PC-9 (cell line): Measurements from ENCODE around the gene PPP2R5A. TPM values are rescaled to one million over a fixed set of nuclear protein-coding genes. Genes with fewer than 3 reads are reported as not detected.

Experiments used
- Bru-seq: library from RNA; stranded (reverse); fragments of 400-500 nt; gene quantifications from one replicate; lab custom pipeline; 2021; lab: Mats Ljungman, UMichigan
- BruChase-seq, 2 experiments: library from RNA; stranded (reverse); fragments of 400-500 nt; gene quantifications; one replicate each; lab custom pipeline; 2021; lab: Mats Ljungman, UMichigan
- BruUV-seq: library from RNA; stranded (reverse); fragments of 400-500 nt; replicated peaks from 2 replicates; lab custom pipeline; 2021; lab: Mats Ljungman, UMichigan
- CTCF ChIA-PET: fragments of 300-600 bp; sonication (Branson Sonifier 250); formaldehyde crosslinking; loops from one replicate; lab custom pipeline; 2022; ENCODE audit warnings: antibody characterized with exemption; lab: Charles Lee
- POLR2A ChIA-PET: fragments of 300-600 bp; sonication (Branson Sonifier 250); formaldehyde crosslinking; loops from one replicate; lab custom pipeline; 2022; ENCODE audit warnings: antibody characterized with exemption; ENCODE audit not compliant: unreplicated experiment; lab: Charles Lee
- DNase-seq, 2 experiments: peaks; one replicate each; pipeline versions ENCODE4 v3.0.0 to v3.0.0-alpha.2; 2015 to 2022; ENCODE audit warnings: mixed read lengths in 1 of 2
- H2AFZ ChIP-seq: fragments of 200-600 bp; sonication (generic); 2 replicates; pipeline ENCODE4 v1.8.1; 2017; ENCODE audit warnings: antibody characterized with exemption
- H3F3A ChIP-seq: fragments of 200-600 bp; sonication (generic); 2 replicates; pipeline ENCODE4 v1.8.1; 2017; ENCODE audit warnings: antibody characterized with exemption, mild to moderate bottlenecking, low read depth; ENCODE audit not compliant: insufficient read depth
- H3K27ac ChIP-seq: fragments of 200-600 bp; sonication (generic); 2 replicates; pipeline ENCODE4 v1.6.1; 2016; ENCODE audit warnings: mixed run types
- H3K27me3 ChIP-seq: fragments of 200-600 bp; sonication (generic); 2 replicates; pipeline ENCODE4 v1.6.1; 2016; ENCODE audit warnings: low read depth, mixed run types; ENCODE audit not compliant: insufficient read depth
- H3K36me3 ChIP-seq: fragments of 200-600 bp; sonication (generic); 2 replicates; pipeline ENCODE4 v1.6.1; 2016; ENCODE audit warnings: low read depth, mixed run types
- H3K4me1 ChIP-seq: fragments of 200-600 bp; sonication (generic); replicated peaks from 2 replicates; pipeline ENCODE4 v1.6.1; 2016; ENCODE audit warnings: mixed run types; ENCODE audit not compliant: insufficient read depth
- H3K4me2 ChIP-seq: fragments of 200-600 bp; sonication (generic); 2 replicates; pipeline ENCODE4 v1.6.1; 2017; ENCODE audit warnings: mixed run types
- H3K4me3 ChIP-seq: fragments of 200-600 bp; sonication (generic); 2 replicates; pipeline ENCODE4 v1.6.1; 2016; ENCODE audit warnings: mixed run types
- H3K79me2 ChIP-seq: fragments of 200-600 bp; sonication (generic); 2 replicates; pipeline ENCODE4 v1.6.1; 2017; ENCODE audit warnings: low read depth, mixed run types
- H3K9me2 ChIP-seq: fragments of 200-600 bp; sonication (generic); 2 replicates; pipeline ENCODE4 v1.8.1; 2017; ENCODE audit warnings: mild to moderate bottlenecking; ENCODE audit not compliant: insufficient read depth
- H3K9me3 ChIP-seq: fragments of 200-600 bp; sonication (generic); 2 replicates; pipeline ENCODE4 v1.8.1; 2016; ENCODE audit warnings: low read depth; ENCODE audit not compliant: insufficient read depth
- H4K20me1 ChIP-seq: fragments of 200-600 bp; sonication (generic); 2 replicates; pipeline ENCODE4 v1.8.1; 2017; ENCODE audit not compliant: insufficient read depth
- EZH2 ChIP-seq: fragments of 200-600 bp; sonication (generic); IDR thresholded peaks from 2 replicates; pipeline ENCODE4 v1.8.0; 2017; ENCODE audit warnings: antibody characterized with exemption, low read depth
- intact Hi-C: fragments of 100-400 bp; cut with micrococcal nuclease; formaldehyde crosslinking; loops from one replicate; pipeline ENCODE4 v1.10.0; 2022; ENCODE audit not compliant: unreplicated experiment
- long read RNA-seq: library from polyadenylated mRNA; stranded (forward); transcript quantifications from one replicate; pipeline ENCODE4 v2.0.0, GENCODE V29; 2022
- total RNA-seq: library from RNA; stranded (reverse); gene quantifications from 2 replicates; pipeline ENCODE4 v1.2.3, GENCODE V29; 2021
- TF ChIP-seq, protein P1 (sequence below): fragments of 200-600 bp; sonication (generic); conservative IDR thresholded peaks from 2 replicates; pipeline ENCODE4 v1.6.1; 2017; ENCODE audit warnings: mixed run types, antibody characterized with exemption, mild to moderate bottlenecking, moderate library complexity

The PPP2R5A gene
- 22.8 and 26.7 TPM in 2 replicates for total RNA-seq
- percentile 74 among the genes with signal in this experiment for Bru-seq, nascent RNA
- BruChase-seq, experiment 1, labeled RNA remaining after a 2-hour chase = percentile 71 among the genes with signal in this experiment
- percentile 70 among the genes with signal in this experiment for BruChase-seq, experiment 2, labeled RNA remaining after a 6-hour chase
- long read RNA-seq, transcript PPP2R5A-201 (13 exons, 3,128 nt) = major isoform, 26 of 33 reads
- long read RNA-seq, partial matches to known transcripts = 3 of 33 reads
- long read RNA-seq, other reads (novel, unspliced or antisense) = 4 of 33 reads

DNA sequence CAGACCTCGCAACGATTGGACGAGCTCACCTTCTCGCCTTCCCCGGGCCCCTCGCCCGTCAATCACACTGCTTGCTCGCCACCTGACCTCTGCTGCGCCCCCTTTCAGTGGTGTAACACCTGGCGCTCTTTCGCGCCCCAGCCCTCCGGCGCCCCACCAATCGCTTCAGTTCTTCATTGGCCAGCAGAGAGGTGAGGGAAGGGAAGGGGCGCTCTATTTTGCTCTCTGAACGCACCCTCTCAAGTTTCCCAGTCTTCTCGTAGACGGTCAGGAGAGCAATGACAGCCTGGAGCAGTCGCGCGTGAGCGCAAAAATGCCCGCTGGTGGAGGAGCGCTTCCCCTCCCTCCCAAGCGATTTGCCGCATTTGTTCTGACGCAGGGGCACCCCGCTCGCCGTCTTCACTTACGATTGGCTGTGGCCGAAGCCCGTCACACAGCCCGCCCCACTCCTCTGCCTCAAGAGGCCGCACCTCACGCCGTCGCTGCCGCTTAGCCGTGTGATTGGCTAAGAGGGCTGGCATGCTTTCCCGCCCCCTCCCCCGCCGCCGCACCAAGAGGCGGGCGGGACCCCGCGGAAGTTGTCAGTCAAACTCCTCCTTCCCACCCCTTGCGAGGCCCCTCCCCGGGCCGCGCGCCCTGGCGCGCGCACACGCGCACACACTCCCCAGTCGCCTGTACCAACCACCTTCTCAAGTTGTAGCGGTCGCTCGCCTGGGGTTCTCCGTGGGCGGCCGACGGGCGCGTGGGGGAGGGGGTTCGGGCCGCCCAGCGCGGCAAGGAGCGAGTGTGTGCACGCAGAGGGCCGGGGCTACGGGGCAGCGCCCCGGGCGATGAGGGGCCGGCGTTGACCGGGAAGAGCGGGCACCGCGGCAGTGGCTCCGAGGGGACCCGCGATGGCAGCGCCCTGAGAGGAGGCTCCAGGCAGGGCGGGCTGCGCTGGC is at the start of gene PPP2R5A:
PPP2R5A (plus strand) TSS at position 667 of the 941 bp plus-strand sequence. CDS start 701 bp downstream, outside the sequence.
- peak within 1 kb of the TSS; percentile 70 for H3K27ac ChIP-seq
- peaks cover 37% of the 10 kb centered on the region for H3K4me1 ChIP-seq
- H3K27me3 ChIP-seq = no peaks in the 10 kb centered on the region
- ChIA-PET POLR2A (interaction anchor here (0.5 to 0.7 kb wide), 4 partner anchors 28 to 318 kb away, joined by 3 to 4 read pairs (median 4); no protein-coding TSS in a partner anchor), CTCF (interaction anchor here (0.6 to 1.0 kb wide), 4 partner anchors 171 to 249 kb away, joined by 3 to 4 read pairs (median 3); partner anchors contain the start of gene DTL)
- H3K36me3 ChIP-seq = no peaks in the 10 kb centered on the region
- no peaks in the 10 kb centered on the region for H3K9me3 ChIP-seq
- H3K79me2 ChIP-seq = peaks cover 39% of the 10 kb centered on the region
- peak within 1 kb of the TSS; percentile 89 for H3K4me3 ChIP-seq
- BruUV-seq = no TSS peak
- H4K20me1 ChIP-seq = no peaks in the 10 kb centered on the region
- H2AFZ ChIP-seq = peak within 1 kb of the TSS; percentile 89
- peaks cover 21% of the 10 kb centered on the region for H3F3A ChIP-seq
- H3K4me2 ChIP-seq = peak within 1 kb of the TSS; percentile 95
- intact Hi-C loops = loop anchor here (1.0 to 10.0 kb wide), 7 partner anchors 24 to 710 kb away; partner anchors contain the start of genes NEK2 and SLC30A1
- H3K9me2 ChIP-seq = no peaks in the 10 kb centered on the region
- peak; percentile 96 to 99 for DNase-seq
- TF ChIP-seq, protein P1, sequence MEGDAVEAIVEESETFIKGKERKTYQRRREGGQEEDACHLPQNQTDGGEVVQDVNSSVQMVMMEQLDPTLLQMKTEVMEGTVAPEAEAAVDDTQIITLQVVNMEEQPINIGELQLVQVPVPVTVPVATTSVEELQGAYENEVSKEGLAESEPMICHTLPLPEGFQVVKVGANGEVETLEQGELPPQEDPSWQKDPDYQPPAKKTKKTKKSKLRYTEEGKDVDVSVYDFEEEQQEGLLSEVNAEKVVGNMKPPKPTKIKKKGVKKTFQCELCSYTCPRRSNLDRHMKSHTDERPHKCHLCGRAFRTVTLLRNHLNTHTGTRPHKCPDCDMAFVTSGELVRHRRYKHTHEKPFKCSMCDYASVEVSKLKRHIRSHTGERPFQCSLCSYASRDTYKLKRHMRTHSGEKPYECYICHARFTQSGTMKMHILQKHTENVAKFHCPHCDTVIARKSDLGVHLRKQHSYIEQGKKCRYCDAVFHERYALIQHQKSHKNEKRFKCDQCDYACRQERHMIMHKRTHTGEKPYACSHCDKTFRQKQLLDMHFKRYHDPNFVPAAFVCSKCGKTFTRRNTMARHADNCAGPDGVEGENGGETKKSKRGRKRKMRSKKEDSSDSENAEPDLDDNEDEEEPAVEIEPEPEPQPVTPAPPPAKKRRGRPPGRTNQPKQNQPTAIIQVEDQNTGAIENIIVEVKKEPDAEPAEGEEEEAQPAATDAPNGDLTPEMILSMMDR = no peak; the same call in 1 of the 2 replicates
- TF ChIP-seq EZH2 = no peak

DNA sequence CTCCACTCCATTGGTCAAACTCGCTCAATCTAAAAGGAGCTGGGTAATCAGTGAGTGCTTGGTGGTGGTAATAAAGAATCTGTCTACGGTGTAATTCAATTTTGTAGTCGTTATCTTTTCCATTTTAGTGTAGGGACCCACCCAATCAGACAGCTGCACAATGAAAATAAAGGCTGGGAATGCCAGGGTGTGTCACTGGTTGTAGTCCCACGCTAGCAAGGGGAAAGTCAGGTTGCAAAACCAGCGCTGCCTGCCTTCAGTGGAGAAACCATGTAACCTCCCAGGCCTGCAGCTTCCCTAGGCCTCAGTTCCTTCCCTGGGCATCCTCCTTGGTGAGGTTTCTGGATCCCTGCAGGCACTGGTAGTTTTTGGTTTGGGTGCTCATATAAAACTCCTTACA is 49.4 kb upstream of the PPP2R5A start:
- Histone ChIP-seq H3K9me2 (no peaks in the 10 kb centered on the region; the same call in 1 of the 2 replicates), H3K27ac (no peak overlapping the region), H3K36me3 (no peaks in the 10 kb centered on the region), H3F3A (peaks cover 5% of the 10 kb centered on the region), H3K27me3 (no peaks in the 10 kb centered on the region), H3K4me1 (peaks cover 32% of the 10 kb centered on the region), H3K9me3 (no peaks in the 10 kb centered on the region), H4K20me1 (no peaks in the 10 kb centered on the region), H2AFZ (no peak overlapping the region), H3K4me3 (no peak overlapping the region), H3K79me2 (no peaks in the 10 kb centered on the region), H3K4me2 (no peak overlapping the region)
- intact Hi-C loops = loop anchor here (2.0 kb wide), 2 partner anchors 21 to 49 kb away; partner anchors contain the start of gene PPP2R5A
- TF ChIP-seq, protein P1 = no peak
- TF ChIP-seq EZH2 = no peak
- ChIA-PET CTCF (no interaction called here), POLR2A (interaction anchor here (0.6 kb wide), 1 partner anchor 229 kb away, joined by 4 read pairs; no protein-coding TSS in a partner anchor)
- BruUV-seq = no TSS peak
- no peak for DNase-seq

DNA sequence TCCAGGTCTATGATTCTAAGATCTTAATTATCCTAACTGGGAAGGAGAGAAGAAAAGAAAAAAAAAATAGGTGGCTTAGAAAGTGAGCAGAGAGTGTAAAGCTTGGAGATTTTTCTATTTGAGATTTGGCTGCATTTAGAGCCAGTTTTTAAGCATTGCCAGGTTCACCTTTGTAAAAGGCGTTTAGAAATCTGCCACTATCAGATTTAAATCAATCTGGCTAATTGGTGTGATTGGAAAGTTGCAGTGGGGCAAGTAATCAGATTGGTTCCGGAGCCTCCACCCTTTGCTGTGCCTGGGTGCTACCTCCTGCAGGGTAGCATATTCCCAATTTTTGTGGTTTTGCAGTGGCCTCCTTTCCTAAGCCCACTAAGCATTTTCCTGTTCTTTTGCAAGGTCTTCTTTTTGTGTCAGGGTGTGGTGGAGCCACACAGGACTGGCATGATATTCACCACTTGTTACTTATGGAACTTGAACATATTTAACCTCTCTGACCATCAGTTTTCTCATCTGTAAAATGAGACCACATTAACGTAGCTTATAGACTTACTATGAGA is 48.5 kb upstream of the PPP2R5A start:
- H3K4me2 ChIP-seq = no peak overlapping the region
- H3K79me2 ChIP-seq = no peaks in the 10 kb centered on the region
- no peaks in the 10 kb centered on the region for H3K27me3 ChIP-seq
- no peaks in the 10 kb centered on the region for H4K20me1 ChIP-seq
- peaks cover 5% of the 10 kb centered on the region for H3F3A ChIP-seq
- ChIA-PET CTCF (no interaction called here), POLR2A (no interaction called here)
- no peaks in the 10 kb centered on the region; the same call in 1 of the 2 replicates for H3K9me2 ChIP-seq
- intact Hi-C loops = no loop called here
- H3K9me3 ChIP-seq = no peaks in the 10 kb centered on the region
- no peak for DNase-seq
- H3K4me3 ChIP-seq = no peak overlapping the region
- no peak overlapping the region for H2AFZ ChIP-seq
- no peaks in the 10 kb centered on the region for H3K36me3 ChIP-seq
- H3K4me1 ChIP-seq = peaks cover 32% of the 10 kb centered on the region
- H3K27ac ChIP-seq = no peak overlapping the region
- no TSS peak for BruUV-seq
- TF ChIP-seq, protein P1 = no peak
- TF ChIP-seq EZH2 = no peak
